ENCODE results near the gene MEF2A.

The MEF2A gene

GRCh38 chr15:99736702-99737101 lies 170.9 kb downstream of the MEF2A start:
- Histone ChIP-seq H3K9me2 (ENCODE audit: low read depth, low read length) (no peaks in the 10 kb centered on the region), H3K4me2 (ENCODE audit: low read length) (no peak overlapping the region), H3K27me3 (ENCODE audit: insufficient read depth, low read length) (no peaks in the 10 kb centered on the region), H2AFZ (ENCODE audit: low read length) (no peak overlapping the region), H3K9ac (ENCODE audit: low read length) (no peak overlapping the region), H3K9me3 (ENCODE audit: low read length) (no peaks in the 10 kb centered on the region), H3K4me1 (ENCODE audit: insufficient read depth, low read length, severe bottlenecking) (peaks cover 12% of the 10 kb centered on the region), H3K4me3 (ENCODE audit: low read depth, low read length, poor library complexity, severe bottlenecking) (no peak overlapping the region), H4K20me1 (ENCODE audit: insufficient read depth, low read length) (no peaks in the 10 kb centered on the region), H3F3A (ENCODE audit: insufficient read depth, low read length) (no peaks in the 10 kb centered on the region), H3K79me2 (ENCODE audit: insufficient read depth, low read length) (no peaks in the 10 kb centered on the region), H3K36me3 (ENCODE audit: insufficient read depth, low read length) (no peaks in the 10 kb centered on the region), H3K27ac (ENCODE audit: low read depth, low read length, poor library complexity, severe bottlenecking) (no peak overlapping the region)
- TF ChIP-seq CTCF (IDR thresholded peaks at IDR 0.05; ENCODE audit: low read length), result no peak
- no peak for TF ChIP-seq EZH2 (IDR thresholded peaks at IDR 0.05; ENCODE audit: borderline replicate concordance, low read length)

GRCh38 chr15:99738021-99738847 lies 172.4 kb downstream of the MEF2A start:
- Histone ChIP-seq H3K4me3 (ENCODE audit: low read depth, low read length, poor library complexity, severe bottlenecking) (no peak overlapping the region), H3K36me3 (ENCODE audit: insufficient read depth, low read length) (no peaks in the 10 kb centered on the region), H3K27me3 (ENCODE audit: insufficient read depth, low read length) (no peaks in the 10 kb centered on the region), H3K4me2 (ENCODE audit: low read length) (no peak overlapping the region), H3K79me2 (ENCODE audit: insufficient read depth, low read length) (no peaks in the 10 kb centered on the region), H4K20me1 (ENCODE audit: insufficient read depth, low read length) (no peaks in the 10 kb centered on the region), H3F3A (ENCODE audit: insufficient read depth, low read length) (no peaks in the 10 kb centered on the region), H3K9ac (ENCODE audit: low read length) (no peak overlapping the region), H3K4me1 (ENCODE audit: insufficient read depth, low read length, severe bottlenecking) (peaks cover 4% of the 10 kb centered on the region), H2AFZ (ENCODE audit: low read length) (no peak overlapping the region), H3K9me3 (ENCODE audit: low read length) (no peaks in the 10 kb centered on the region), H3K27ac (ENCODE audit: low read depth, low read length, poor library complexity, severe bottlenecking) (no peak overlapping the region), H3K9me2 (ENCODE audit: low read depth, low read length) (no peaks in the 10 kb centered on the region)
- TF ChIP-seq CTCF (IDR thresholded peaks at IDR 0.05; ENCODE audit: low read length) (no peak), EZH2 (IDR thresholded peaks at IDR 0.05; ENCODE audit: borderline replicate concordance, low read length) (no peak)

- Histone ChIP-seq H3K4me2 (ENCODE audit: low read length) (no peak overlapping the region), H3K9ac (ENCODE audit: low read length) (no peak overlapping the region), H2AFZ (ENCODE audit: low read length) (no peak overlapping the region), H3K4me1 (ENCODE audit: insufficient read depth, low read length, severe bottlenecking) (peaks cover 6% of the 10 kb centered on the region), H3K36me3 (ENCODE audit: insufficient read depth, low read length) (no peaks in the 10 kb centered on the region), H3F3A (ENCODE audit: insufficient read depth, low read length) (no peaks in the 10 kb centered on the region), H3K4me3 (ENCODE audit: low read depth, low read length, poor library complexity, severe bottlenecking) (no peak overlapping the region), H3K27ac (ENCODE audit: low read depth, low read length, poor library complexity, severe bottlenecking) (no peak overlapping the region), H3K9me2 (ENCODE audit: low read depth, low read length) (no peaks in the 10 kb centered on the region), H3K79me2 (ENCODE audit: insufficient read depth, low read length) (no peaks in the 10 kb centered on the region), H4K20me1 (ENCODE audit: insufficient read depth, low read length) (no peaks in the 10 kb centered on the region), H3K9me3 (ENCODE audit: low read length) (no peaks in the 10 kb centered on the region), H3K27me3 (ENCODE audit: insufficient read depth, low read length) (no peaks in the 10 kb centered on the region)
- TF ChIP-seq EZH2 (IDR thresholded peaks at IDR 0.05; ENCODE audit: borderline replicate concordance, low read length) (no peak), CTCF (IDR thresholded peaks at IDR 0.05; ENCODE audit: low read length) (no peak)
These were observed 176.1 kb downstream of the MEF2A start for GRCh38 chr15:99741835-99742234.

All from OCI-LY1 (cell line).